Measurements from ENCODE around the gene ACTG2.

ACTG2 gene

DNA sequence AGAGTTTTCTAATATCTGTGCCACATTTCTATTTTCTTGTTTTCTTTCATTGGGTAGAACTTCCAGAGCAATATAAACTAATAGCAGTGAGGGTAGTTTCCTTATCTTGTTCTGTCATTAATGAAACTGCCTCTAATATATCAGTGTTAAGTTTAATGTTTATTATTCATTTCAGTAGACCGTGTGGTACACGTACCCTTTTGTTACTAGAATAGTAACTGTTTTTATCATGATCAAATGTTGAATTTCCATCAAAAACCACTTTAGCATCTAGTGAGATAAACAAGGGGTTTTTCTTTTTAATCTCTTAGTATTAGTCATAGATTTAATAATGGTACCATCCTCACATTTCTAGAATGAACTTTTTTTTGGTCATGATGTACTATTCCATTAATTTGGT, 49.9 kb downstream of the ACTG2 start:
- TF ChIP-seq, protein P1, sequence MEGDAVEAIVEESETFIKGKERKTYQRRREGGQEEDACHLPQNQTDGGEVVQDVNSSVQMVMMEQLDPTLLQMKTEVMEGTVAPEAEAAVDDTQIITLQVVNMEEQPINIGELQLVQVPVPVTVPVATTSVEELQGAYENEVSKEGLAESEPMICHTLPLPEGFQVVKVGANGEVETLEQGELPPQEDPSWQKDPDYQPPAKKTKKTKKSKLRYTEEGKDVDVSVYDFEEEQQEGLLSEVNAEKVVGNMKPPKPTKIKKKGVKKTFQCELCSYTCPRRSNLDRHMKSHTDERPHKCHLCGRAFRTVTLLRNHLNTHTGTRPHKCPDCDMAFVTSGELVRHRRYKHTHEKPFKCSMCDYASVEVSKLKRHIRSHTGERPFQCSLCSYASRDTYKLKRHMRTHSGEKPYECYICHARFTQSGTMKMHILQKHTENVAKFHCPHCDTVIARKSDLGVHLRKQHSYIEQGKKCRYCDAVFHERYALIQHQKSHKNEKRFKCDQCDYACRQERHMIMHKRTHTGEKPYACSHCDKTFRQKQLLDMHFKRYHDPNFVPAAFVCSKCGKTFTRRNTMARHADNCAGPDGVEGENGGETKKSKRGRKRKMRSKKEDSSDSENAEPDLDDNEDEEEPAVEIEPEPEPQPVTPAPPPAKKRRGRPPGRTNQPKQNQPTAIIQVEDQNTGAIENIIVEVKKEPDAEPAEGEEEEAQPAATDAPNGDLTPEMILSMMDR (IDR thresholded peaks at IDR 0.05; ENCODE audit: unreplicated experiment in 3 of 3), result no peak
- no peaks in the 10 kb centered on the region for H3K9me3 Mint-ChIP-seq
- no peaks in the 10 kb centered on the region for H3K4me1 Mint-ChIP-seq
- no peak overlapping the region for H3K4me3 Mint-ChIP-seq
- no peak overlapping the region for H3K27ac Mint-ChIP-seq
- H3K36me3 Mint-ChIP-seq (ENCODE audit: low read depth), result peaks cover 20% of the 10 kb centered on the region
- no peaks in the 10 kb centered on the region for H3K27me3 Mint-ChIP-seq (ENCODE audit: low read depth)

DNA sequence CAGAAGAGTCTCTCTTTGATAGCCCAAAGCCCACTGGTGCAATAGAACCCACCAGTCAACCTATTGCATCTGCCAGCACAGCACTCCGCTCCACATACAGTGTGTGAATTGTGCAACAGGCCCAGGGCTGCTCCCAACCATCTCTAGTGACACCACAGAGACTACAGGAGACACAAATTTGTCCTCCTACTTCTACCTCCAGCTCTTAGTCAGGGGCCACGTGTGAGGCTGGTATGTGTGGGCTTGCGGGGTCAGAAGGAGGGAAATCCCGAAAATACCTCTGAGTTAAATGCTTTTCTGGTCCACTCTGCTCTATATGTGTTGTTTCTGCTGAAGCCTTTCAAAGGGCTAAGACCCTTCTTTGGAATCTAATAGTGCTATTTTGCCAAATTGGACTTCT, 51.9 kb downstream of the ACTG2 start:
- H3K9me3 Mint-ChIP-seq, result no peaks in the 10 kb centered on the region

DNA sequence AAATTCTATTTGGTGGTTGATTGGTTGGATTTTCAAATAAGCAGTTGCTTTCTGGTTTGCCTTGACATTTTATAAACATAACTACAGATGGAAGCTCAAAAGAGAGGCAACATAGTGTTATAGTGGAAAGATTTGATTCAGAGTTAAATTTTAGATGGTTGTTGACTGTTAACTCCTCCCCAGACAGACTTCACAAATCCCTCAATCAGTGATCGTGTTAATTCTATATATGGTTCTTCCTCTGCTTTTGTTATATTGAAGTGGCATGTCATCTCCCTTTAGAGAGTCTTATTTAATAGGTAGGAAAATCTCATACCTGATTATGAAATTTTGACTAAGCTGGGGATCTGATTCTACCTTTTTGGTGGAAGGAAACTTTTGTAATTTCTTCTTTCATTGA, 53.4 kb downstream of the ACTG2 start:
- Mint-ChIP-seq H3K4me3 (no peak overlapping the region), H3K27me3 (ENCODE audit: low read depth) (no peaks in the 10 kb centered on the region), H3K27ac (no peak overlapping the region), H3K9me3 (no peaks in the 10 kb centered on the region), H3K4me1 (no peaks in the 10 kb centered on the region), H3K36me3 (ENCODE audit: low read depth) (peaks cover 43% of the 10 kb centered on the region)
- TF ChIP-seq, protein P1 (IDR thresholded peaks at IDR 0.05; ENCODE audit: unreplicated experiment in 3 of 3), result no peak

More for the DNA sequence above, 51.9 kb downstream of the ACTG2 start:
- TF ChIP-seq, protein P1 (IDR thresholded peaks at IDR 0.05; ENCODE audit: unreplicated experiment in 3 of 3), result no peak
- H3K4me1 Mint-ChIP-seq, result no peaks in the 10 kb centered on the region
- H3K27me3 Mint-ChIP-seq (ENCODE audit: low read depth), result no peaks in the 10 kb centered on the region
- peaks cover 31% of the 10 kb centered on the region for H3K36me3 Mint-ChIP-seq (ENCODE audit: low read depth)
- H3K27ac Mint-ChIP-seq, result no peak overlapping the region
- no peak overlapping the region for H3K4me3 Mint-ChIP-seq

DNA sequence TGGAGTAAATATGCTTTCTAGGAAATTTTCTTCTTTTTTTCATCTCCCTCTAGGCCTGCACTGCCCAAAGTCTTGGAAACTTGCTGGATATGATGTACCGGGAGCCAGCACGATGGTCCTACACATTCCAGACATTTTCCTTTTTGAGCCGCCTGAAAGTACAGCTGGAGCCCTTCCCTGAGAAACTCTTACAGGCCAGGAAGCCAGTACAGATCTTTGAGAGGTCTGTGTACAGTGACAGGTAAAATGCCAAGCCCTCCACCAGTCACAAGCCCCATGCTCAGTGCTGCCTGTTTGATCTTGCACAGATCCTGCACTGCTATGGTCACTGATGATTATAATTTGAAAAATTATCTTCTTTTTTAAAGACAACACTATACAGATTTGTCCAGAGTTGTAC, 53.9 kb downstream of the ACTG2 start:
- H3K27me3 Mint-ChIP-seq (ENCODE audit: low read depth), result no peaks in the 10 kb centered on the region
- H3K4me3 Mint-ChIP-seq, result no peak overlapping the region
- H3K4me1 Mint-ChIP-seq, result no peaks in the 10 kb centered on the region
- no peaks in the 10 kb centered on the region for H3K9me3 Mint-ChIP-seq
- TF ChIP-seq, protein P1 (IDR thresholded peaks at IDR 0.05; ENCODE audit: unreplicated experiment in 3 of 3), result no peak
- H3K27ac Mint-ChIP-seq, result no peak overlapping the region
- H3K36me3 Mint-ChIP-seq (ENCODE audit: low read depth), result peaks cover 44% of the 10 kb centered on the region

DNA sequence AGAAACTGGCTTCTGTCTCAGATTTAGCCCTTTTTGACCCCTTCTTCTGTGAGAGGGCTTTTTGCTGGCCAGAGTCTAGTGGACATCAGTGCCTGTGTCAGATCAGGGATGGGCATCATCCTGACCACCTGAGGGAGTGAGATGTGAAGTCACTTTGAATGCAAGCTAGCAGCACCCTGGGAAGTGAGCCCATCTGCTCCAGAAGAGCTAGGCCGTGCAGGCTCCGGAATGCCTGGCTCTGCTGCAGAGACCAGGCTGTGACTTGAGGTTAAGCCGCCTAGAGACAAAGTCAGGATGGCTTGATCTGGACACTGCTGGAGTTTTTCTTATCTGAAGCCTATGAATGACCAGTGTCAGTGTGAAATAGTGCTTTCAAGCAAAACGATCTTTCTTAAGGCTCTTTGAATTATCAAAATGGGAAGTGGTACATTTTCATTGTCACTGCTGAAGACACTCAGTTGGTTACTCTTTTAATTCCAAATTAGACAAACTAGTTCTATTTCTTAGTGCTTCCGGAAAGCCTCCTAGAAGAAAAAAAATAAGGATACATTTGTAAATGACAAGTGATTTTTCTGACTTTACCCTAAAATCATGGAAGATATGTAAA, 54.7 kb downstream of the ACTG2 start:
- Mint-ChIP-seq H3K4me1 (no peaks in the 10 kb centered on the region), H3K27me3 (ENCODE audit: low read depth) (no peaks in the 10 kb centered on the region), H3K27ac (no peak overlapping the region), H3K4me3 (no peak overlapping the region), H3K9me3 (no peaks in the 10 kb centered on the region), H3K36me3 (ENCODE audit: low read depth) (peaks cover 48% of the 10 kb centered on the region)
- TF ChIP-seq, protein P1 (IDR thresholded peaks at IDR 0.05; ENCODE audit: unreplicated experiment in 3 of 3), result no peak

DNA sequence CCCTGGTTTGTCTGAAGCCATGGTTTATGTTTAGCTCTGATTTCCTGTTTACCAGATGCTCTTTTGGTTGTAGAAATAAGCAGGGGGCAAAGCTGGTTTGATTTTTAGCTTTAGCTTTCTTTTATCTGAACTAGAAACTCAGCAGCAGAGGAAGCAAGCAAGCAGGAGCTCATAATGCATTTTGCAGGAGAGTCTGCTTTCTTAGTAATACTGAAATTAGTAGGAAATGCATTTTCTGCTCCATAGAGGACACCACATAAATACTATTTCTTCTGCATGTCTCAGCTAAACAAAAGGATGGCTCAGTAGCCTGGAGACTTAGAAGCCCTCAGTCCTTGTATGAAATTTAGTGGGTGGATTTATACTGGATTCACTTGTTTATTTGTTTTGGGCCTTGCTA, 57.0 kb downstream of the ACTG2 start:
- H3K9me3 Mint-ChIP-seq, result no peaks in the 10 kb centered on the region
- TF ChIP-seq, protein P1 (IDR thresholded peaks at IDR 0.05; ENCODE audit: unreplicated experiment in 3 of 3), result no peak
- H3K4me1 Mint-ChIP-seq, result no peaks in the 10 kb centered on the region
- no peaks in the 10 kb centered on the region for H3K27me3 Mint-ChIP-seq (ENCODE audit: low read depth)
- H3K27ac Mint-ChIP-seq, result no peak overlapping the region
- H3K36me3 Mint-ChIP-seq (ENCODE audit: low read depth), result peaks cover 54% of the 10 kb centered on the region
- no peak overlapping the region for H3K4me3 Mint-ChIP-seq
